Endothelial cell of umbilical vein (primary cell): ENCODE data around the gene CD68.

Experiments
- FOS ChIP-seq: IDR thresholded peaks from 2 replicates; pipeline ENCODE4 v1.6.1; 2011; ENCODE audit warnings: mild to moderate bottlenecking, low read length, moderate library complexity, borderline replicate concordance; ENCODE audit not compliant: insufficient read depth
- GATA2 ChIP-seq: IDR thresholded peaks from 2 replicates; pipeline ENCODE4 v1.7.0; 2011; ENCODE audit warnings: low read depth, mild to moderate bottlenecking, moderate library complexity, mixed read lengths, low read length; ENCODE audit not compliant: insufficient read length, insufficient read depth
- MYC ChIP-seq: IDR thresholded peaks from one replicate; pipeline ENCODE4 v1.6.1; 2011; ENCODE audit warnings: mild to moderate bottlenecking, low read depth, low read length
- POLR2A ChIP-seq: IDR thresholded peaks from 2 replicates; pipeline ENCODE4 v1.6.1; 2012; ENCODE audit warnings: low read depth, mild to moderate bottlenecking, control low read depth, low read length
- POLR2AphosphoS5 ChIP-seq: IDR thresholded peaks from 2 replicates; pipeline ENCODE4 v1.6.1; 2012; ENCODE audit warnings: low read depth, mild to moderate bottlenecking, control low read depth, low read length, moderate library complexity; ENCODE audit not compliant: insufficient read depth
- TF ChIP-seq, protein P1 (sequence below), 2 donors: IDR thresholded peaks; 1 replicate in 1 of 2; 2 replicates in 1 of 2; pipeline ENCODE4 v1.5.1; 2011; ENCODE audit warnings: low read length in 2 of 2, mild to moderate bottlenecking in 2 of 2, moderate library complexity in 2 of 2, control low read depth in 1 of 2, inconsistent platforms in 1 of 2, low read depth in 1 of 2; ENCODE audit not compliant: insufficient read depth in 1 of 2; ENCODE audit errors: extremely low read depth in 1 of 2
- TF ChIP-seq, protein P2 (sequence below): IDR thresholded peaks from 2 replicates; pipeline ENCODE4 v1.6.1; 2011; ENCODE audit not compliant: insufficient read depth, insufficient read length

DNA sequence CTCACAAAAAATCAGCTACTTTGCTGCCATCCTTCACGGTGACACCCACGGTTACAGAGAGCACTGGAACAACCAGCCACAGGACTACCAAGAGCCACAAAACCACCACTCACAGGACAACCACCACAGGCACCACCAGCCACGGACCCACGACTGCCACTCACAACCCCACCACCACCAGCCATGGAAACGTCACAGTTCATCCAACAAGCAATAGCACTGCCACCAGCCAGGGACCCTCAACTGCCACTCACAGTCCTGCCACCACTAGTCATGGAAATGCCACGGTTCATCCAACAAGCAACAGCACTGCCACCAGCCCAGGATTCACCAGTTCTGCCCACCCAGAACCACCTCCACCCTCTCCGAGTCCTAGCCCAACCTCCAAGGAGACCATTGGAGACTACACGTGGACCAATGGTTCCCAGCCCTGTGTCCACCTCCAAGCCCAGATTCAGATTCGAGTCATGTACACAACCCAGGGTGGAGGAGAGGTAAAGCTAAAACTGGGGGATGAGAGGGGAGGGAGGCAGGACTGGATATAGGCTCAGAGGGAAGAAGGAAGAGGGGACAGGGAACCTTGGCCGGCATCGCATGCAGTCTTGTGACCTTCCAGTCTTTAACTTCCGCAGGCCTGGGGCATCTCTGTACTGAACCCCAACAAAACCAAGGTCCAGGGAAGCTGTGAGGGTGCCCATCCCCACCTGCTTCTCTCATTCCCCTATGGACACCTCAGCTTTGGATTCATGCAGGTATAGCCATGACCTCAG lies 581 bp downstream of the CD68 start:
- TF ChIP-seq POLR2A (no peak), FOS (no peak), MYC (no peak), POLR2AphosphoS5 (peak; percentile 14), GATA2 (no peak)
- TF ChIP-seq, protein P1, sequence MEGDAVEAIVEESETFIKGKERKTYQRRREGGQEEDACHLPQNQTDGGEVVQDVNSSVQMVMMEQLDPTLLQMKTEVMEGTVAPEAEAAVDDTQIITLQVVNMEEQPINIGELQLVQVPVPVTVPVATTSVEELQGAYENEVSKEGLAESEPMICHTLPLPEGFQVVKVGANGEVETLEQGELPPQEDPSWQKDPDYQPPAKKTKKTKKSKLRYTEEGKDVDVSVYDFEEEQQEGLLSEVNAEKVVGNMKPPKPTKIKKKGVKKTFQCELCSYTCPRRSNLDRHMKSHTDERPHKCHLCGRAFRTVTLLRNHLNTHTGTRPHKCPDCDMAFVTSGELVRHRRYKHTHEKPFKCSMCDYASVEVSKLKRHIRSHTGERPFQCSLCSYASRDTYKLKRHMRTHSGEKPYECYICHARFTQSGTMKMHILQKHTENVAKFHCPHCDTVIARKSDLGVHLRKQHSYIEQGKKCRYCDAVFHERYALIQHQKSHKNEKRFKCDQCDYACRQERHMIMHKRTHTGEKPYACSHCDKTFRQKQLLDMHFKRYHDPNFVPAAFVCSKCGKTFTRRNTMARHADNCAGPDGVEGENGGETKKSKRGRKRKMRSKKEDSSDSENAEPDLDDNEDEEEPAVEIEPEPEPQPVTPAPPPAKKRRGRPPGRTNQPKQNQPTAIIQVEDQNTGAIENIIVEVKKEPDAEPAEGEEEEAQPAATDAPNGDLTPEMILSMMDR (IDR thresholded peaks at IDR 0.05; ENCODE audit: extremely low read depth in 1 of 2, insufficient read depth in 1 of 2, low read depth in 1 of 2, low read length in 2 of 2), result no peak
- TF ChIP-seq, protein P2, sequence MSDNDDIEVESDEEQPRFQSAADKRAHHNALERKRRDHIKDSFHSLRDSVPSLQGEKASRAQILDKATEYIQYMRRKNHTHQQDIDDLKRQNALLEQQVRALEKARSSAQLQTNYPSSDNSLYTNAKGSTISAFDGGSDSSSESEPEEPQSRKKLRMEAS, result no peak
